Astrocyte of the spinal cord (primary cell): ENCODE measurements around the gene MAP2K4.
A peak's percentile ranks its signal among the peaks of the same experiment; 100 is the strongest.

Source experiments
- DNase-seq: peaks from one replicate; pipeline ENCODE4 v3.0.0; 2011; ENCODE audit warnings: low read depth, low spot score
- H3K4me3 ChIP-seq: 2 replicates; pipeline ENCODE4 v1.5.1; 2011; ENCODE audit warnings: low read depth, mild to moderate bottlenecking, low read length, moderate library complexity
- in situ Hi-C: cut with HindIII; loops from 2 replicates; pipeline ENCODE4 v1.10.0; 2017; ENCODE audit warnings: low sequenced_read_pairs
- TF ChIP-seq, protein P1 (sequence below): IDR thresholded peaks from 2 replicates; pipeline ENCODE4 v1.5.1; 2012; ENCODE audit warnings: low read depth, mild to moderate bottlenecking, low read length, inconsistent platforms

The MAP2K4 gene

DNA sequence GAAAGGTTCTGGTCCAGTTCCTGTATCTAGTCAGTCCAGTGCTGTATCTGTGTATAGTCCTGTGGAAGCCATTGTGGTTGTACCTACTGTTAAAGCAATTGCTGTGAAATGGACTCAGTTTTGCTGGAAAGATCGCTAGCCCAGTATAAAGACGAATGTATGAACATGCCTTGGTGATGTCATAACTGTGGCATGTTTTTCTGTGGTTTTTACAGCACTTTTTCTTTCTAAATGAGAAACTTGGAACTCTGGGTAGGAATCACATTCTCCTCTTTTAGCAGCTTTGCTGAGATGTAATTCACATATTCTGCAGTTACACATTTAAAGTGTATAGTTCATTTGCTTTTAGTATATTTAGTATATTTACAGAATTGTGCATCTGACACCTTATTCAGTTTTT lies 58.1 kb downstream of the MAP2K4 start:
- no peak overlapping the region for H3K4me3 ChIP-seq
- peak; percentile 89 for DNase-seq
- TF ChIP-seq, protein P1, sequence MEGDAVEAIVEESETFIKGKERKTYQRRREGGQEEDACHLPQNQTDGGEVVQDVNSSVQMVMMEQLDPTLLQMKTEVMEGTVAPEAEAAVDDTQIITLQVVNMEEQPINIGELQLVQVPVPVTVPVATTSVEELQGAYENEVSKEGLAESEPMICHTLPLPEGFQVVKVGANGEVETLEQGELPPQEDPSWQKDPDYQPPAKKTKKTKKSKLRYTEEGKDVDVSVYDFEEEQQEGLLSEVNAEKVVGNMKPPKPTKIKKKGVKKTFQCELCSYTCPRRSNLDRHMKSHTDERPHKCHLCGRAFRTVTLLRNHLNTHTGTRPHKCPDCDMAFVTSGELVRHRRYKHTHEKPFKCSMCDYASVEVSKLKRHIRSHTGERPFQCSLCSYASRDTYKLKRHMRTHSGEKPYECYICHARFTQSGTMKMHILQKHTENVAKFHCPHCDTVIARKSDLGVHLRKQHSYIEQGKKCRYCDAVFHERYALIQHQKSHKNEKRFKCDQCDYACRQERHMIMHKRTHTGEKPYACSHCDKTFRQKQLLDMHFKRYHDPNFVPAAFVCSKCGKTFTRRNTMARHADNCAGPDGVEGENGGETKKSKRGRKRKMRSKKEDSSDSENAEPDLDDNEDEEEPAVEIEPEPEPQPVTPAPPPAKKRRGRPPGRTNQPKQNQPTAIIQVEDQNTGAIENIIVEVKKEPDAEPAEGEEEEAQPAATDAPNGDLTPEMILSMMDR = no peak
- in situ Hi-C loops = no loop called here

- in situ Hi-C loops = no loop called here
- no peak overlapping the region for H3K4me3 ChIP-seq
- TF ChIP-seq, protein P1 = no peak
- no peak for DNase-seq
Measured at GRCh38 chr17:12081720-12082119, 61.0 kb downstream of the MAP2K4 start.

GRCh38 chr17:12085076-12085949 lies 64.6 kb downstream of the MAP2K4 start:
- no peak overlapping the region for H3K4me3 ChIP-seq
- in situ Hi-C loops = no loop called here
- no peak for DNase-seq
- TF ChIP-seq, protein P1 = peak; percentile 2

DNA sequence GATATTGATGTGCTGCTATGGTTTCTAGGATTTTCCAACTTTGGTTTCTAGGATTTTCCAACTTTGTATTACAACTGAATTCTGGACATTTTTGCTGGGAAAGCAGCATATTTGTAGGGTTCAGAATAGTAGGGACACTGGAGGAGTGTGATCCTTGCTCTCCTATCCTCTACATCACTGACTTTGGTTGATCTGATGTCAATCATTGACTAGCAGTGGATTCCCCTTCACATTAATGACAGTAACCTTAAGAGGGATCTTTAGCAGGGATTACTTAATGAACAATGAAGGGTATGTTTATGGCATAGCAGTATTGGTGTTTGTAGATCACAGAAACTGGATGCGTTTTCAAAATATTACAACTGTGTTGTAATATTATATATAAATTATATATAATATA lies 67.4 kb downstream of the MAP2K4 start:
- in situ Hi-C loops = no loop called here
- TF ChIP-seq, protein P1 = no peak
- no peak for DNase-seq
- no peak overlapping the region for H3K4me3 ChIP-seq

DNA sequence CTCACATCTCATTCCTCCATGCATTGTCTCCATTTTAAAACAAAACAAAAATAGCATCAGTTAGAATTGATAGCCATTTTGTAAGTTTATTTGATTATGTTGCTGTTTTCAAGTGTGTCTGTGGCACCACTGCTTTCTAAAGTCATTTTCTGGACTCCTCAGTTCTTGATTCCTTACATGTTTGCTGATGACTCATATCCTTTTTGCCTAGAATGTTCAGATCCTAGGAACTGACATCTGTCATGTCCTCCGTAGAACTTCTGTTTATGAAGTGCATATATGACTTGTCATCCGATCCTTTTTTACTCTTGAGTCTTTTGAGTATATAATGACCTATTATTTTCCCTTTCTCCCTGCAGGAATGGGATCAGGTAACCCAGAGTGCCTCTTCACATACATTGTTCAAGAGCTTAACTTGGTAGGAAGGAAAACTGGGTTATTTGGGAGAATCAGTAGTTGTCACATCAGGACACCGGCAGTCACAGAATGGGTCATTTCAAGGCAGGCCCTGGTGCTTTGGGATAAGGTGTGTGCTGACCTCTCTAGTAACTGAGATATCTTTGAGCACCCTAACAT lies 69.2 kb downstream of the MAP2K4 start:
- in situ Hi-C loops = no loop called here
- TF ChIP-seq, protein P1 = no peak
- DNase-seq = peak; percentile 65
- no peak overlapping the region for H3K4me3 ChIP-seq

DNA sequence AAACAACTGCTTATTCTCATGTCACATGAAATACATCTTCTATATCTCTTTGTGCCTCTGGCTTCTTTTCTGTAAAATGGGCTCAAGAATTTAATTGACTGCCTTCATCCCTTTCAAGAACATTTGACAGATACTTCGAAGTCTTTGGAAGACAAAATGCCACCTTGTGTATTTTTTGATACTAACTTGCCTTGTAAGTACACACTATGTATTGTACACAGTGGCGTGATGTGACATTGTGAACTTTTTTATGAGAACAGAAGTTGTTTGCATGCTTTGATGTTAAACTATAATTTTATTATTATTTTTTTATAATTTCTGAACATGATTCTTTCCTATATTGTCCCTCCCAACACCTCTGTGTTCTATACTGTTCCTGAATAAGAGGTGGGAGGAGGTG lies 73.7 kb downstream of the MAP2K4 start:
- TF ChIP-seq, protein P1 = no peak

More for the DNA sequence above, 73.7 kb downstream of the MAP2K4 start:
- in situ Hi-C loops = no loop called here
- DNase-seq = no peak
- H3K4me3 ChIP-seq = no peak overlapping the region
